Left colon (tissue), 2 donors: ENCODE measurements around the gene LIN7A. TPM values are rescaled to one million over a fixed set of nuclear protein-coding genes. Genes with fewer than 3 reads are reported as not detected.

Experiments used
- ATAC-seq: fragments of 200-7000 bp; cut with Tn5 transposase; one replicate; pipeline ENCODE4 v1.9.1; 2020; ENCODE audit warnings: mild to moderate bottlenecking, moderate library complexity
- DNase-seq, 2 donors: peaks; one replicate each; pipeline ENCODE4 v3.0.0-alpha.2; 2020
- intact Hi-C, 2 donors: fragments of 100-400 bp; cut with DNase I in 1 of 2; cut with micrococcal nuclease in 1 of 2; formaldehyde crosslinking; loops; one replicate each; pipeline versions ENCODE4 v1.11.2 to v1.14.0; 2022; cut with DNase I, micrococcal nuclease
- microRNA-seq, 2 donors: library from miRNA; unstranded; fragments of <30 nt; microRNA quantifications; one replicate each; pipeline versions ENCODE4 v1.1.0 to v1.2.0, GENCODE V29; 2020
- total RNA-seq, 2 donors: library from RNA; stranded (reverse); fragmentation: NEBNext Ultra II Directional; extraction: Animal tissue kit (Norgen Biotek cat#: 25700); gene quantifications; one replicate each; pipeline ENCODE4 v1.2.1, GENCODE V29; 2021
- donor health status: DM: no; HTN: no; CAD: no.
- donor health status: DM: yes; HTN: yes; CAD: no.

LIN7A gene
- total RNA-seq, 2 donors from 2014 or later, result 0.61 to 2.6 TPM

DNA sequence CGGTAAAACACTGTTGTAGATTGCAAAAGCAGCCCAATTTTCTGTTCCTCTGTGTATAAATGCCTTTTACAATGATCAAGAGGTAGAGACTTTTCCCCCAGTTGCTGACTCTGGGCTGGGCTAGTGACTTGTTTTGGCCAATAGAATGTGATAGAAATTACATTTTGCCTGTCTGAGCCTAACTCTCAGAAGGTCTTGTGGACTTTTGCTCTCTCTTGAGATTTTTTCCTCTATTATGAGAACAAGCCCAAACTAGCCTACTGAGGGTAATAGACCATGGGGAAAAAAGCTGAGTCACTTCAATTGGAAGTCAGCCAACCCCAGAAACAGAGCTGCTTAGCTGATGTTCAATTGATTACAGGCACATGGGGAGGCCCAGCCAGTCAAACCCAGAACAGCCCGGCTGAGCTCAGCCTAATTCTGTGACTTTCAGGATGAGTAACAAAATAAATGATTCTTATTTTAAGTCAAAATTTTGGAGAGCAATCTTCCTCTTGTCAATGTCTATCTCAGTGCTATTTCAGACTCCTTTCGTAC lies 159.7 kb downstream of the LIN7A start:
- intact Hi-C loops, result no loop called here
- ATAC-seq (peak; percentile 53), DNase-seq (peak in 1 of 2 donors; percentile 24)

DNA sequence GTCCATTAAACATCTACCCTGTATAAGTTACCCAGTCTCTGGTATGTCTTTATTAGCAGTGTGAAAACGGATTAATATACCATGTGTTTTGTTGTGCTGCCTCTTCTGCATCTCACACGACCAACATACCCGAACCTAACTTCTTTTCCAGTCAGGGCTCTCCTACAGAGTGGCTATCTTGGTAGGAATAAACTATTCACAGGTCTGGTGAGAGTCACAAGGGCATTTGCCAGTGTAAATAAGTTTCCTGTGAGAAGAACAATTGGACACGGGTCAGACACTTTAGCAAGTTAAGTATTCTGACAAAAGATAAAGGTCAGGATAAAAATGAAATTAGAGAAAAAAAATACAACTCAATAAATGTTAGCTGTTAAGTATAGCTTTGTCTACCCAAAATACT lies 160.1 kb downstream of the LIN7A start:
- DNase-seq (no peak), ATAC-seq (no peak)
- intact Hi-C loops, result no loop called here

DNA sequence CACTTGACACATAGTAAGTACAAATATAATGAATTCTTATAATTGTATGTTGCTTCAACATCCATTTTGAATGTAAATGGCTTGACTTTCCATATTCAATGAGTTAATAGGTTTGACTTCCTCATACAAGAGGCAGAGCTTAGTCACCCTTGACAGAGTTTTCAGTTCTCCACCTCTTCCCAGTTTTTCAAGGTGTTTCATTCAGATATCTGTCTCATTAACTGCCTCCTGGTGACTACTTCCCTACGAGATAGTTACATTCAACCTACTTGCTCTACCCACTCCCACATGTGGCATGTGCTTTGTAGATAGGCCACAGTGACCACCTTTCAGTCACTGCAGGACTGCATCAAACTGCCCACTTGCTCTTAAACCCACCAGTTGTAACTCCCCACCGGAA lies 161.0 kb downstream of the LIN7A start:
- intact Hi-C loops, result no loop called here
- DNase-seq (no peak), ATAC-seq (no peak)

GRCh38 chr12:80770958-80771357 lies 166.8 kb downstream of the LIN7A start:
- DNase-seq (no peak), ATAC-seq (no peak)
- intact Hi-C loops, result no loop called here

- no peak for DNase-seq
- ATAC-seq, result no peak
- intact Hi-C loops, result loop anchor here in 1 of 2 donors (10.0 kb wide), 1 partner anchor 355 kb away; no protein-coding TSS in a partner anchor
Observed at GRCh38 chr12:80769553-80770140, 168.1 kb downstream of the LIN7A start.

DNA sequence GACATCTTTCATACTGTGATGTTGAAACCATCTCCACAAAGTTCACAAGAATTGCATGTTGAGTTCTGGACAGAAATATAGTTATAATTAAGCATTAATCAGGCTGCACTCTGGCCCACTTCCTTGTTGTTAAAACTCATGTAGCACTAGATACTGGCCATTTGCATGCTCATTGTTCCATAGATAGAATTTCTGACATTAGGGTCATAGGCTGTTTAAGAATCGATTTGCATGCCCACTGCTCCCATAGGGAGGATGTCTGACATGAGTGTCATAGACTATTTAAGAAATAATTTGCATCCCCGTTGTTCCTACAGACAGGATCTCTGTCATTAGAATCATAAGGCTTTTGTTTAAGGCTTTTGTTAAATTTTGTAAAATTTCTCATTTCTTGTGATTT lies 170.8 kb downstream of the LIN7A start:
- intact Hi-C loops, result loop anchor here in 1 of 2 donors (10.0 kb wide), 1 partner anchor 352 kb away; no protein-coding TSS in a partner anchor
- no peak for DNase-seq
- ATAC-seq, result no peak

- intact Hi-C loops, result loop anchor here in 1 of 2 donors (10.0 kb wide), 1 partner anchor 351 kb away; no protein-coding TSS in a partner anchor
- ATAC-seq (no peak), DNase-seq (no peak)
Observed at GRCh38 chr12:80766210-80766609, 171.5 kb downstream of the LIN7A start.

- DNase-seq, result no peak
- intact Hi-C loops, result loop anchor here in 1 of 2 donors (10.0 kb wide), 1 partner anchor 349 kb away; no protein-coding TSS in a partner anchor
Observed at GRCh38 chr12:80763874-80764273, 173.9 kb downstream of the LIN7A start.

DNA sequence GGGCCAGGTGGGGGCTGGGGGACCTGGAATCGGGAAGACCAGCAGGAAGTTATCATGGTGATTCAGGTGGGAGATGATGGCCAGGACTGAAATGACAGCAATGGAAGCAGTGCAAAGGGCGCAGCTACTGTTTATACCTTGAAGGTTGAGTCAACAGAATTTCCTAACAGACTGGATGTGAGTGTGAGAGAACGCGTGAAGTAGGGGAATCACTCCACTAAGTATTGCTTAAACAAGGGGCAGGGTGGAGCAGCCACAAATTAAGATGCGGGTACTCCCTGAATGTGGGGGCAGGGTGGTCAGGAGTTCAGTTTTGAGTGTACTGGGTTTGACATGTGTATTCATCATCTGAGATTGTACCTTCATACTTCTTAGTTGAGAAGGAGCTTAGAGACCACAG lies 175.9 kb downstream of the LIN7A start:
- ATAC-seq (no peak), DNase-seq (no peak)
- intact Hi-C loops, result loop anchor here in 1 of 2 donors (10.0 kb wide), 1 partner anchor 347 kb away; no protein-coding TSS in a partner anchor

More at GRCh38 chr12:80763874-80764273, 173.9 kb downstream of the LIN7A start:
- no peak for ATAC-seq

- no peak for ATAC-seq
Observed at GRCh38 chr12:80756875-80757274, 180.9 kb downstream of the LIN7A start.

GRCh38 chr12:80754274-80754673 lies 183.5 kb downstream of the LIN7A start:
- ATAC-seq (no peak), DNase-seq (no peak)
- intact Hi-C loops, result no loop called here

More at GRCh38 chr12:80756875-80757274, 180.9 kb downstream of the LIN7A start:
- intact Hi-C loops, result no loop called here
- no peak for DNase-seq

DNA sequence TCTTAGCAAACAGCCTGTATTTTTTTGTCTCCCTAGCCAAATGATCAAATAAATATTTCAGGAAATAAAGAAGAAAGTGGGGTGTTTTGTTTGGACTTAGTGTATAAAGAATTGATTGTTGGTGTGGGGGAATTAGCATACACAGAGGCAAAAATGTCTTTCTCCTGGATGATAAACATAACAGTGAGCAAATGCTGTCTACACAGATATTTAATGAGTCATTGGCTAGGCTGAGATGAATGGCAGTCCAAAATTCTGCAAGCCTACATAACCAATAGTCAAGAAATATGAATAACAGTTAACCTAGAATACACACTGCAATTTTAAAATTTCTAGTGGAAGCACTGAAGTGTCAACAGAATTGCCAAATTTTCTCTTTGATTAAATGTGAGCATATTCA lies 185.3 kb downstream of the LIN7A start:
- intact Hi-C loops, result no loop called here
- DNase-seq (no peak), ATAC-seq (no peak)

DNA sequence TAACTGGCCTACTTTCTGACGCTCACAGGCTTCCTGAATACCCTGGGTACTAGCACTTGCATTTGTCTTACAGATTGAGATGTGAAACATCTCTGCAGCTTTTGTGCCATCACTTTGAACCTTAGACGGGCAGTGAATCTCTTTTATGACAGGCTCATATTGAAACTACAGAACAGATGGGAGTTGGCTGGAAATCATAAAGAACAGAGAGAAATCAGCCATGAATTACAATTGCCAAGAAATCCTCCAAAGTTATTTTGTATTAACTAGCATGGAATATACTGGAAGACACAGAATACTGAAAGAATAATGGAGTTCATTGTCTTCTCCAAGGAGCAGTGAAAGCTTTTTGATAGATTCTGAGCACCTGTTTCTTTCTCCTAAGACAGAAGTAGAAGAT lies 188.3 kb downstream of the LIN7A start:
- intact Hi-C loops, result no loop called here
- no peak for DNase-seq
- no peak for ATAC-seq

- DNase-seq, result no peak
- no peak for ATAC-seq
- intact Hi-C loops, result no loop called here
Observed at GRCh38 chr12:80747800-80748199, 189.9 kb downstream of the LIN7A start.

- intact Hi-C loops, result no loop called here
- ATAC-seq, result no peak
- DNase-seq, result no peak
Observed at GRCh38 chr12:80745851-80746505, 191.8 kb downstream of the LIN7A start.

Small RNAs within 50 kb of the gene (microRNA-seq; reads per million reads assigned to microRNA genes)
- gene MIR617 (0 reads per million in 2 donors), gene MIR618 (0 to 1.4 reads per million in 2 donors)

Other genes with a start within 250 kb of the LIN7A start
- gene MYF6, start 230.3 kb downstream of the LIN7A start, total RNA-seq, result not detected
- gene MYF5, start 221.0 kb downstream of the LIN7A start, total RNA-seq, result not detected
- 1 to 10 TPM; 1.4 to 2.0 TPM for gene ACSS3, start 140.1 kb upstream of the LIN7A start, total RNA-seq